Uterus (tissue), 4 donors: Measurements from ENCODE around the gene IL6ST. TPM values are rescaled to one million over a fixed set of nuclear protein-coding genes. Genes with fewer than 3 reads are reported as not detected.
"Not testable (repeated sequence)": the region's sequence is repeated elsewhere in the genome, so short reads cannot be mapped to it uniquely, and the experiment has no call there.

ENCODE experiments used
- DNase-seq, 2 donors: peaks; one replicate each; pipeline ENCODE4 v3.0.0-alpha.2; 2019 to 2020
- H3K27ac ChIP-seq, 2 donors: fragments of 200-600 bp; sonication (generic); 1 replicate in 1 of 2; 2 replicates in 1 of 2; pipeline ENCODE4 v1.5.1; 2016 to 2018
- H3K27me3 ChIP-seq, 2 donors: fragments of 200-600 bp; sonication (generic); one replicate each; pipeline ENCODE4 v1.5.1; 2018 to 2019; ENCODE audit warnings: control low read depth in 1 of 2
- H3K36me3 ChIP-seq, 2 donors: fragments of 200-600 bp; sonication (generic); one replicate each; pipeline ENCODE4 v1.5.1; 2019; ENCODE audit warnings: control low read depth in 1 of 2
- H3K4me1 ChIP-seq, 2 donors: fragments of 200-600 bp; sonication (generic); one replicate each; pipeline ENCODE4 v1.5.1; 2018 to 2019; ENCODE audit warnings: control low read depth in 1 of 2
- H3K4me3 ChIP-seq, 2 donors: fragments of 200-600 bp; sonication (generic); 1 replicate in 1 of 2; 2 replicates in 1 of 2; pipeline ENCODE4 v1.5.1; 2018 to 2019; ENCODE audit warnings: mild to moderate bottlenecking in 1 of 2
- H3K9me3 ChIP-seq, 2 donors: fragments of 200-600 bp; sonication (generic); one replicate each; pipeline ENCODE4 v1.5.1; 2019; ENCODE audit warnings: control low read depth in 1 of 2
- POLR2A ChIP-seq, 2 donors: fragments of 450-650 bp; IDR thresholded peaks; one replicate each; pipeline ENCODE4 v1.6.1; 2016; ENCODE audit warnings: antibody characterized with exemption in 2 of 2, mild to moderate bottlenecking in 1 of 2, moderate library complexity in 1 of 2
- intact Hi-C: fragments of 100-400 bp; cut with DNase I; formaldehyde crosslinking; loops from one replicate; pipeline ENCODE4 v1.15.1; 2023; ENCODE audit warnings: low total_unique reads
- total RNA-seq, 4 donors: library from RNA; depleted of rRNA in 3 of 4; stranded (reverse); fragments of >200 nt in 3 of 4; gene quantifications; one replicate each; pipeline versions ENCODE4 v1.1.0 to v1.2.4, GENCODE V29; 2014 to 2023
- TF ChIP-seq, protein P1 (sequence below), 4 experiments: fragments of 200-600 bp in 2 of 4; fragments of 450-650 bp in 2 of 4; sonication (generic) in 2 of 4; IDR thresholded peaks; one replicate each; pipeline ENCODE4 v1.5.1; 2016 to 2019; ENCODE audit warnings: antibody characterized with exemption in 4 of 4, mild to moderate bottlenecking in 2 of 4, moderate library complexity in 1 of 4
- donor health status: DM: yes; HTN: yes; CAD: no.

The IL6ST gene
- total RNA-seq, 4 donors from 2014 or later: 147 to 414 (median 364) TPM

DNA sequence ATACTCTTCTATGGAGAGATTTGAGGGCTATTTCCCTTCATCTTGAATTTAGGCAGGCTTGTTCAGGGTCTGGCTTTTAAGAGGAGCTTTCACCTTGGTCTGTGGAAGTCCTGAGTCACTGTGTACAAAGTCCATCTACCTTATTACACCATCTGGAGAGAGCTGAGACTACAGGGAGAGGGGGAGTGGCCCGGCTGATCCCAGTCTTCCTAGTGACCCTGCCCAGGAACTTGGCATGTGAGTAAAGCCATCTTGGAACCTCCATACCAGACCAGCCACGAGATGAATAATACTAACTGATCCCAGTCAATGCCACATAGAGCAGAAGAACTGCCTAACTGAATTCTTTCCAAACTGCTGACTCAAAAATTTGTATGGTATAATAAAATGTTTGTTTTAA lies 8.4 kb upstream of the IL6ST start:
- DNase-seq: no peak
- Histone ChIP-seq H3K36me3 (no peaks in the 10 kb centered on the region), H3K4me3 (no peak overlapping the region), H3K4me1 (no peaks in the 10 kb centered on the region), H3K9me3 (no peaks in the 10 kb centered on the region), H3K27me3 (no peaks in the 10 kb centered on the region), H3K27ac (no peak overlapping the region)
- intact Hi-C loops: no loop called here
- TF ChIP-seq POLR2A (IDR thresholded peaks at IDR 0.05): no peak
- TF ChIP-seq, protein P1, sequence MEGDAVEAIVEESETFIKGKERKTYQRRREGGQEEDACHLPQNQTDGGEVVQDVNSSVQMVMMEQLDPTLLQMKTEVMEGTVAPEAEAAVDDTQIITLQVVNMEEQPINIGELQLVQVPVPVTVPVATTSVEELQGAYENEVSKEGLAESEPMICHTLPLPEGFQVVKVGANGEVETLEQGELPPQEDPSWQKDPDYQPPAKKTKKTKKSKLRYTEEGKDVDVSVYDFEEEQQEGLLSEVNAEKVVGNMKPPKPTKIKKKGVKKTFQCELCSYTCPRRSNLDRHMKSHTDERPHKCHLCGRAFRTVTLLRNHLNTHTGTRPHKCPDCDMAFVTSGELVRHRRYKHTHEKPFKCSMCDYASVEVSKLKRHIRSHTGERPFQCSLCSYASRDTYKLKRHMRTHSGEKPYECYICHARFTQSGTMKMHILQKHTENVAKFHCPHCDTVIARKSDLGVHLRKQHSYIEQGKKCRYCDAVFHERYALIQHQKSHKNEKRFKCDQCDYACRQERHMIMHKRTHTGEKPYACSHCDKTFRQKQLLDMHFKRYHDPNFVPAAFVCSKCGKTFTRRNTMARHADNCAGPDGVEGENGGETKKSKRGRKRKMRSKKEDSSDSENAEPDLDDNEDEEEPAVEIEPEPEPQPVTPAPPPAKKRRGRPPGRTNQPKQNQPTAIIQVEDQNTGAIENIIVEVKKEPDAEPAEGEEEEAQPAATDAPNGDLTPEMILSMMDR (IDR thresholded peaks at IDR 0.05): no peak

- no peaks in the 10 kb centered on the region for H3K4me1 ChIP-seq
- H3K27me3 ChIP-seq: no peaks in the 10 kb centered on the region
- H3K9me3 ChIP-seq: no peaks in the 10 kb centered on the region
- intact Hi-C loops: no loop called here
- TF ChIP-seq, protein P1 (IDR thresholded peaks at IDR 0.05): no peak
- TF ChIP-seq POLR2A (IDR thresholded peaks at IDR 0.05): no peak
- DNase-seq: no peak
- no peak overlapping the region for H3K27ac ChIP-seq
- no peak overlapping the region for H3K4me3 ChIP-seq
- no peaks in the 10 kb centered on the region for H3K36me3 ChIP-seq
These were observed 7.5 kb upstream of the IL6ST start for GRCh38 chr5:56002303-56002702.

- H3K36me3 ChIP-seq, intact Hi-C loops, H3K27me3 ChIP-seq, DNase-seq, H3K9me3 ChIP-seq, H3K4me1 ChIP-seq, H3K27ac ChIP-seq, H3K4me3 ChIP-seq: not testable (repeated sequence)
These were observed 5.5 kb upstream of the IL6ST start for GRCh38 chr5:56000221-56000620.

DNA sequence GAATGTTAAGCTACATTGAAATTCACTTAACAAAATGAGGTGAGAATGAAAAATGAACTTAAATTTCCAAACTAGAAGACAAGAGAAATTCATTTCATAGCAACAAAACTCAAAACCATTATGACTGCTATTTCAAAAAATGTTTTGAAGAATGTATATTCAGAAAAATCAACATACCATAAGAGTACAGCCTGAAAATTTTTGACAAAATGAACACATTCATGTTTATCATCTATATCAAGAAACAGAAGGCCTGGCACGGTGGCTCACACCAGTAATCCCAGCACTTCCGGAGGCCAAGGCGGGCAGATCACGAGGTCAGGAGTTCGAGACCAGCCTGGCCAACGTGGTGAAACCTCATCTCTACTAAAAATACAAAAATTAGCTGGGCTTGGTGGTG lies 4.2 kb upstream of the IL6ST start:
- intact Hi-C loops: no loop called here
- Histone ChIP-seq H3K4me3 (no peak overlapping the region), H3K27ac (no peak overlapping the region), H3K9me3 (no peaks in the 10 kb centered on the region), H3K27me3 (no peaks in the 10 kb centered on the region), H3K36me3 (no peaks in the 10 kb centered on the region), H3K4me1 (peaks cover 0 to 5% of the 10 kb centered on the region in 2 donors)
- DNase-seq: no peak
- TF ChIP-seq, protein P1 (IDR thresholded peaks at IDR 0.05): no peak
- no peak for TF ChIP-seq POLR2A (IDR thresholded peaks at IDR 0.05)

GRCh38 chr5:55997742-55998351 lies 3.1 kb upstream of the IL6ST start:
- peaks cover 0 to 5% of the 10 kb centered on the region in 2 donors for H3K4me1 ChIP-seq
- no peaks in the 10 kb centered on the region for H3K9me3 ChIP-seq
- DNase-seq: no peak
- no peak overlapping the region for H3K4me3 ChIP-seq
- no peak overlapping the region for H3K27ac ChIP-seq
- H3K36me3 ChIP-seq: no peaks in the 10 kb centered on the region
- no peaks in the 10 kb centered on the region for H3K27me3 ChIP-seq
- TF ChIP-seq, protein P1 (IDR thresholded peaks at IDR 0.05): no peak
- no peak for TF ChIP-seq POLR2A (IDR thresholded peaks at IDR 0.05)
- intact Hi-C loops: no loop called here
